HepG2 (cell line): ENCODE measurements around the gene POLR1G. TPM values are rescaled to one million over a fixed set of nuclear protein-coding genes. Genes with fewer than 3 reads are reported as not detected.

Experiments
- KDM5A ChIP-seq: fragments of 200-600 bp; sonication (generic); IDR thresholded peaks from 2 replicates; pipeline ENCODE4 v1.7.0; 2018; ENCODE audit warnings: antibody characterized with exemption, mild to moderate bottlenecking, low read length, borderline replicate concordance
- SCMH1 ChIP-seq: sonication (generic); formaldehyde crosslinking; IDR thresholded peaks from 2 replicates; pipeline ENCODE4 v1.9.0; 2021; ENCODE audit warnings: missing genetic modification reagents, mild to moderate bottlenecking, borderline replicate concordance
- UBTF ChIP-seq: sonication (generic); formaldehyde crosslinking; IDR thresholded peaks from 2 replicates; pipeline ENCODE4 v1.4.0; 2020; ENCODE audit warnings: mild to moderate bottlenecking, missing genetic modification reagents
- ZFP41 ChIP-seq: sonication (generic); formaldehyde crosslinking; IDR thresholded peaks from 2 replicates; pipeline ENCODE4 v1.4.0; 2020; ENCODE audit warnings: mild to moderate bottlenecking, missing genetic modification reagents, borderline replicate concordance
- ZFX ChIP-seq: sonication (generic); formaldehyde crosslinking; IDR thresholded peaks from 2 replicates; pipeline ENCODE4 v1.4.0; 2020; ENCODE audit warnings: mild to moderate bottlenecking, low read depth, missing genetic modification reagents, moderate library complexity
- ZHX1 ChIP-seq: sonication (generic); formaldehyde crosslinking; IDR thresholded peaks from 2 replicates; pipeline ENCODE4 v1.8.1; 2022; ENCODE audit warnings: low read depth, mild to moderate bottlenecking, missing genetic modification reagents
- ZHX2 ChIP-seq, 2 experiments: sonication (generic) in 1 of 2; formaldehyde crosslinking in 1 of 2; IDR thresholded peaks; 2 replicates each; pipeline versions ENCODE4 v1.6.1 to v1.9.0; 2014 to 2022; ENCODE audit warnings: antibody characterized with exemption in 1 of 2, borderline replicate concordance in 1 of 2, inconsistent platforms in 1 of 2, low read depth in 1 of 2, missing genetic modification reagents in 1 of 2
- ZNF10 ChIP-seq: sonication (generic); formaldehyde crosslinking; IDR thresholded peaks from 2 replicates; pipeline ENCODE4 v1.4.0; 2020; ENCODE audit warnings: mild to moderate bottlenecking, low read depth, missing genetic modification reagents, borderline replicate concordance
- ZNF136 ChIP-seq: sonication (generic); formaldehyde crosslinking; IDR thresholded peaks from 2 replicates; pipeline ENCODE4 v1.8.1; 2022; ENCODE audit warnings: low read depth, mild to moderate bottlenecking, moderate library complexity, missing genetic modification reagents
- ZNF333 ChIP-seq: sonication (generic); formaldehyde crosslinking; IDR thresholded peaks from 2 replicates; pipeline ENCODE4 v1.4.0; 2020; ENCODE audit warnings: mild to moderate bottlenecking, missing genetic modification reagents, borderline replicate concordance
- ZNF704 ChIP-seq: sonication (generic); formaldehyde crosslinking; IDR thresholded peaks from 2 replicates; pipeline ENCODE4 v1.8.1; 2023; ENCODE audit warnings: mild to moderate bottlenecking, inconsistent platforms, moderate library complexity, missing genetic modification reagents, borderline replicate concordance
- ZNF747 ChIP-seq: sonication (generic); formaldehyde crosslinking; IDR thresholded peaks from 2 replicates; pipeline ENCODE4 v1.8.1; 2023; ENCODE audit warnings: missing genetic modification reagents, mild to moderate bottlenecking, borderline replicate concordance
- polyA plus RNA-seq, 8 experiments: library from polyadenylated mRNA; depleted of rRNA in 3 of 8; stranded (reverse) in 7 of 8; unstranded in 1 of 8; fragments of >200 nt; fragmentation: Illumina TruSeq in 4 of 8; extraction: Trizol in 4 of 8; gene quantifications; 2 replicates each; pipeline versions ENCODE4 v1.2.1 to v1.2.3, GENCODE V29; 2011 to 2016; ENCODE audit warnings: low read depth in 4 of 8, missing spikeins in 1 of 8, mixed read lengths in 1 of 8; ENCODE audit not compliant: insufficient read depth in 1 of 8
- total RNA-seq, 5 experiments: library from RNA; depleted of rRNA; stranded (reverse); fragments of >200 nt; fragmentation: Illumina TruSeq; extraction: Trizol; gene quantifications; 2 replicates each; pipeline ENCODE4 v1.2.3, GENCODE V29; 2016; ENCODE audit warnings: low read depth in 1 of 5

Gene POLR1G
- total and polyA plus RNA-seq, 2 of the 13 experiments (the other 11 are each of a cell fraction or from before 2014, with no cell fraction given): 3.5 to 20.8 TPM

GRCh38 chr19:45423589-45424190 lies 17.2 kb downstream of the POLR1G start, which contains the start of gene ERCC1 (continued):
- 0 out of 2 replicates have a peak, but pooled peaks have one; percentile 80 for TF ChIP-seq ZHX1 (CRISPR knock-in tag)
- no peak for TF ChIP-seq ZHX2 (IDR thresholded peaks at IDR 0.05; ENCODE audit: low read depth)
- no peak for TF ChIP-seq ZHX2 (CRISPR knock-in tag; IDR thresholded peaks at IDR 0.05; ENCODE audit: borderline replicate concordance)
- no peak for TF ChIP-seq ZNF10 (CRISPR knock-in tag)
- peak; percentile 83 for TF ChIP-seq UBTF
- peak; percentile 99 for TF ChIP-seq ZFX
- peak; percentile 67; the same call in 1 of the 2 replicates for TF ChIP-seq ZFP41 (CRISPR knock-in tag)
- 0 out of 2 replicates have a peak, but pooled peaks have one; percentile 80 for TF ChIP-seq ZNF333
- peak; percentile 50; the same call in 1 of the 2 replicates for TF ChIP-seq ZNF136
- TF ChIP-seq ZNF747: peak; percentile 56
- peak; percentile 76; the same call in 1 of the 2 replicates for TF ChIP-seq KDM5A
- no peak for TF ChIP-seq SCMH1
- TF ChIP-seq ZNF704 (CRISPR knock-in tag): peak; percentile 76; the same call in 1 of the 2 replicates
